ENCODE data around the gene TTLL11. TPM values are rescaled to one million over a fixed set of nuclear protein-coding genes. Genes with fewer than 3 reads are reported as not detected.

The TTLL11 gene
- total RNA-seq, 2 experiments from 2014 or later: 3.3 to 6.9 TPM

- Histone ChIP-seq H3K36me3 (ENCODE audit: insufficient read depth, low read length) (no peaks in the 10 kb centered on the region), H3K79me2 (ENCODE audit: insufficient read depth, low read depth, low read length) (no peaks in the 10 kb centered on the region), H3K27ac (ENCODE audit: low read depth, low read length, poor library complexity, severe bottlenecking) (no peak overlapping the region), H3K4me2 (ENCODE audit: low read length) (no peak overlapping the region), H2AFZ (ENCODE audit: low read length) (no peak overlapping the region), H3K9me2 (ENCODE audit: insufficient read depth, low read length) (no peaks in the 10 kb centered on the region), H3K4me3 (ENCODE audit: low read depth, low read length, poor library complexity, severe bottlenecking) (no peak overlapping the region), H3K4me1 (ENCODE audit: insufficient read depth, low read length, poor library complexity, severe bottlenecking) (peaks cover 12% of the 10 kb centered on the region), H3K9me3 (ENCODE audit: low read length) (no peaks in the 10 kb centered on the region), H4K20me1 (ENCODE audit: insufficient read depth, low read length) (no peaks in the 10 kb centered on the region)
- intact Hi-C loops (cut with micrococcal nuclease; ENCODE audit: unreplicated experiment): no loop called here
- CTCF ChIA-PET (ENCODE audit: unreplicated experiment): no interaction called here
- BruUV-seq (replicated peaks): no TSS peak
- DNase-seq (ENCODE audit: low spot score): no peak
- POLR2A ChIA-PET: interaction anchor here (0.6 kb wide), 1 partner anchor 149 kb away, joined by 3 read pairs; no protein-coding TSS in a partner anchor
- no peak for TF ChIP-seq EZH2phosphoT487 (IDR thresholded peaks at IDR 0.05; ENCODE audit: borderline replicate concordance, low read depth, low read length)
Measured at GRCh38 chr9:121835587-121836365, 257.3 kb downstream of the TTLL11 start.

DNA sequence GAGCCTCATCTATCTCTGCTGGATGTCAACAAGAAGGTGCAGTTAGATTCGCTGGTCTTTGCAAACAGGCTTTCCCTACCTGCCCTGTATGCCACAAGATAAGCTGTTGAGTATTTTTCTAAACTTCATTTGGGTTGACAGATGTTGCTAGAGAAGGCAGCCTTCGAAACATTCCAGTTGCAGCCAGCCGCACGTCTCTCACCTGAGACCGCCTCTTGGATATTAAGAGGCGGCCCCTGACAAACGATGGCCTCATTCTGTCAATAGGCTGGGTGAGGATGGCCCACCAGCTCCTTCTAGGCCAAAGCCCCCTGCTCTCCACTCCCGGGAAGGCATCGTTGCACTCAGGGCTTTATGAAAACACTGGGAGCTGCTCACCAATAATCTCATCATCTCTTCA is 260.0 kb downstream of the TTLL11 start:
- TF ChIP-seq EZH2phosphoT487 (IDR thresholded peaks at IDR 0.05; ENCODE audit: borderline replicate concordance, low read depth, low read length): no peak
- TF ChIP-seq CTCF (conservative IDR thresholded peaks at IDR 0.05; ENCODE audit: low read length): no peak
- ChIA-PET POLR2A (interaction anchor here (0.8 to 2.0 kb wide), 3 partner anchors 9 to 13 kb away, joined by 3 to 6 read pairs (median 5); no protein-coding TSS in a partner anchor), CTCF (ENCODE audit: unreplicated experiment) (interaction anchor here (0.9 kb wide), 2 partner anchors 10 to 98 kb away, joined by 3 read pairs; no protein-coding TSS in a partner anchor)
- Histone ChIP-seq H3K4me1 (ENCODE audit: insufficient read depth, low read length, poor library complexity, severe bottlenecking) (no peaks in the 10 kb centered on the region), H3K36me3 (ENCODE audit: insufficient read depth, low read length) (no peaks in the 10 kb centered on the region), H3K9me3 (ENCODE audit: low read length) (no peaks in the 10 kb centered on the region), H3K79me2 (ENCODE audit: insufficient read depth, low read depth, low read length) (no peaks in the 10 kb centered on the region), H3K27ac (ENCODE audit: low read depth, low read length, poor library complexity, severe bottlenecking) (no peak overlapping the region), H3K4me2 (ENCODE audit: low read length) (no peak overlapping the region), H3K4me3 (ENCODE audit: low read depth, low read length, poor library complexity, severe bottlenecking) (no peak overlapping the region), H4K20me1 (ENCODE audit: insufficient read depth, low read length) (no peaks in the 10 kb centered on the region), H2AFZ (ENCODE audit: low read length) (no peak overlapping the region), H3K9me2 (ENCODE audit: insufficient read depth, low read length) (no peaks in the 10 kb centered on the region)
- DNase-seq (ENCODE audit: low spot score): no peak
- BruUV-seq (replicated peaks): no TSS peak
- intact Hi-C loops (cut with micrococcal nuclease; ENCODE audit: unreplicated experiment): no loop called here

GRCh38 chr9:121831869-121832268 is 261.2 kb downstream of the TTLL11 start:
- no TSS peak for BruUV-seq (replicated peaks)
- Histone ChIP-seq H2AFZ (ENCODE audit: low read length) (no peak overlapping the region), H3K4me3 (ENCODE audit: low read depth, low read length, poor library complexity, severe bottlenecking) (no peak overlapping the region), H3K4me2 (ENCODE audit: low read length) (no peak overlapping the region), H3K27ac (ENCODE audit: low read depth, low read length, poor library complexity, severe bottlenecking) (no peak overlapping the region), H3K9me2 (ENCODE audit: insufficient read depth, low read length) (no peaks in the 10 kb centered on the region), H3K79me2 (ENCODE audit: insufficient read depth, low read depth, low read length) (no peaks in the 10 kb centered on the region), H3K4me1 (ENCODE audit: insufficient read depth, low read length, poor library complexity, severe bottlenecking) (no peaks in the 10 kb centered on the region), H3K36me3 (ENCODE audit: insufficient read depth, low read length) (no peaks in the 10 kb centered on the region), H4K20me1 (ENCODE audit: insufficient read depth, low read length) (no peaks in the 10 kb centered on the region), H3K9me3 (ENCODE audit: low read length) (no peaks in the 10 kb centered on the region)
- DNase-seq (ENCODE audit: low spot score): no peak
- POLR2A ChIA-PET: no interaction called here
- intact Hi-C loops (cut with micrococcal nuclease; ENCODE audit: unreplicated experiment): no loop called here
- CTCF ChIA-PET (ENCODE audit: unreplicated experiment): no interaction called here
- TF ChIP-seq CTCF (conservative IDR thresholded peaks at IDR 0.05; ENCODE audit: low read length) (no peak), EZH2phosphoT487 (IDR thresholded peaks at IDR 0.05; ENCODE audit: borderline replicate concordance, low read depth, low read length) (no peak)
